Kidney (tissue), 14 donors: ENCODE results near the gene TGFBR1. TPM values are rescaled to one million over a fixed set of nuclear protein-coding genes. Genes with fewer than 3 reads are reported as not detected.

Experiments used
- DNase-seq, 5 donors: peaks; one replicate each; pipeline ENCODE4 v3.0.0-alpha.2; 2013 to 2020
- FAIRE-seq: peaks from 2 replicates; lab custom pipeline; 2012; peaks lifted over from hg19 to GRCh38; lab: Jason Lieb, UNC
- H3K27ac ChIP-seq, 2 donors: one replicate each; pipeline ENCODE4 v1.7.0; 2013; ENCODE audit warnings: low read depth in 2 of 2, low read length in 2 of 2, inconsistent platforms in 1 of 2
- H3K27me3 ChIP-seq: one replicate; pipeline ENCODE4 v1.7.1; 2013; ENCODE audit warnings: low read length, inconsistent platforms; ENCODE audit not compliant: control insufficient read depth, insufficient read depth
- H3K36me3 ChIP-seq, 3 donors: one replicate each; pipeline versions ENCODE4 v1.7.0 to v1.7.1; 2013; ENCODE audit warnings: low read length in 3 of 3, control low read depth in 1 of 3, inconsistent platforms in 1 of 3; ENCODE audit not compliant: insufficient read depth in 3 of 3, control insufficient read depth in 2 of 3
- H3K4me1 ChIP-seq, 3 donors: one replicate each; pipeline versions ENCODE4 v1.7.0 to v1.7.1; 2013; ENCODE audit warnings: low read length in 3 of 3, inconsistent platforms in 1 of 3, low read depth in 1 of 3; ENCODE audit not compliant: control insufficient read depth in 2 of 3, insufficient read depth in 2 of 3
- H3K4me3 ChIP-seq, 3 donors: one replicate each; pipeline versions ENCODE4 v1.7.0 to v1.8.1; 2013; ENCODE audit warnings: low read length in 3 of 3, control low read depth in 1 of 3, inconsistent platforms in 1 of 3
- H3K9ac ChIP-seq, 3 donors: one replicate each; pipeline versions ENCODE4 v1.7.0 to v1.7.1; 2013; ENCODE audit warnings: low read length in 3 of 3, control low read depth in 1 of 3, inconsistent platforms in 1 of 3
- H3K9me3 ChIP-seq, 3 donors: one replicate each; pipeline versions ENCODE4 v1.7.0 to v1.7.1; 2013; ENCODE audit warnings: low read length in 3 of 3, control low read depth in 1 of 3, inconsistent platforms in 1 of 3; ENCODE audit not compliant: control insufficient read depth in 2 of 3, insufficient read depth in 1 of 3
- CTCF ChIP-seq: IDR thresholded peaks from 3 replicates; pipeline ENCODE4 v1.5.1; 2012; ENCODE audit warnings: mild to moderate bottlenecking, moderate library complexity, borderline replicate concordance; ENCODE audit not compliant: insufficient read depth; ENCODE audit errors: extremely low read depth
- intact Hi-C: fragments of 100-400 bp; cut with DNase I; formaldehyde crosslinking; loops from one replicate; pipeline ENCODE4 v1.11.1; 2022
- polyA plus RNA-seq: library from polyadenylated mRNA; stranded (reverse); fragments of 350-450 nt; fragmentation: Illumina TruSeq; extraction: RNeasy Lipid Tissue Mini Kit (QIAGEN cat#74804); gene quantifications from one replicate; pipeline ENCODE4 v1.2.3, GENCODE V29; 2014; ENCODE audit warnings: low read depth, low replicate concordance; ENCODE audit not compliant: insufficient read depth
- total RNA-seq: library from RNA; stranded (reverse); fragmentation: NEBNext Ultra II Directional; extraction: Animal tissue kit (Norgen Biotek cat#: 25700); gene quantifications from one replicate; pipeline ENCODE4 v1.2.1, GENCODE V29; 2021
- donor health status: control.
- donor health status: control.
- donor health status: control.
- donor health status: control.
- donor health status: control.
- donor health status: DM: yes; HTN: yes; CAD: no.
- donor health status: Normal renal cell carcinoma (clear cell type).

Gene TGFBR1
- total and polyA plus RNA-seq, 2 donors from 2014 or later = 7.9 to 50.8 TPM

- DNase-seq (no peak), FAIRE-seq (no peak)
- TF ChIP-seq CTCF = no peak
- Histone ChIP-seq H3K9ac (no peak overlapping the region), H3K4me3 (no peak overlapping the region), H3K36me3 (peaks cover 3 to 41% (median 12%) of the 10 kb centered on the region in 3 donors), H3K4me1 (no peaks in the 10 kb centered on the region), H3K9me3 (no peaks in the 10 kb centered on the region), H3K27ac (no peak overlapping the region), H3K27me3 (no peaks in the 10 kb centered on the region)
- intact Hi-C loops = no loop called here
These were observed 45.7 kb downstream of the TGFBR1 start for GRCh38 chr9:99150451-99151171.

GRCh38 chr9:99154356-99154755 lies 49.4 kb downstream of the TGFBR1 start:
- Histone ChIP-seq H3K9me3 (no peaks in the 10 kb centered on the region), H3K4me3 (no peak overlapping the region), H3K27ac (no peak overlapping the region), H3K36me3 (peaks cover 0 to 7% (median 4%) of the 10 kb centered on the region in 3 donors), H3K27me3 (no peaks in the 10 kb centered on the region), H3K4me1 (no peaks in the 10 kb centered on the region), H3K9ac (no peak overlapping the region)
- no peak for TF ChIP-seq CTCF
- FAIRE-seq (no peak), DNase-seq (no peak)
- intact Hi-C loops = no loop called here

GRCh38 chr9:99155736-99156135 lies 50.8 kb downstream of the TGFBR1 start:
- no peak overlapping the region for H3K27ac ChIP-seq
- no peak overlapping the region for H3K4me3 ChIP-seq
- intact Hi-C loops = no loop called here
- H3K4me1 ChIP-seq = no peaks in the 10 kb centered on the region
- peaks cover 0 to 4% (median 4%) of the 10 kb centered on the region in 3 donors for H3K36me3 ChIP-seq
- no peak overlapping the region for H3K9ac ChIP-seq
- DNase-seq = no peak
- FAIRE-seq = no peak
- H3K27me3 ChIP-seq = no peaks in the 10 kb centered on the region
- no peaks in the 10 kb centered on the region for H3K9me3 ChIP-seq
- no peak for TF ChIP-seq CTCF
